GM18868 (cell line): Measurements from ENCODE around the gene OR11A1.
"Not testable (repeated sequence)": the region's sequence is repeated elsewhere in the genome, so short reads cannot be mapped to it uniquely, and the experiment has no call there.

ENCODE experiments used
- ATAC-seq: cut with Tn5 transposase; IDR thresholded peaks from one replicate; pipeline ENCODE4 v1.9.1; 2021; ENCODE audit warnings: mild to moderate bottlenecking, moderate library complexity; ENCODE audit not compliant: unreplicated experiment

OR11A1 gene

GRCh38 chr6:29479560-29479959 lies 22.7 kb upstream of the OR11A1 start:
- no peak for ATAC-seq

- ATAC-seq, result no peak
These were observed 21.9 kb upstream of the OR11A1 start for GRCh38 chr6:29478740-29479139.

- no peak for ATAC-seq
These were observed 21.1 kb upstream of the OR11A1 start for GRCh38 chr6:29477923-29478450.

GRCh38 chr6:29474996-29475395 lies 18.1 kb upstream of the OR11A1 start:
- no peak for ATAC-seq

GRCh38 chr6:29466241-29466640 lies 9.4 kb upstream of the OR11A1 start:
- no peak for ATAC-seq

- ATAC-seq, result no peak
These were observed 8.9 kb upstream of the OR11A1 start for GRCh38 chr6:29465801-29466200.

- no peak for ATAC-seq
These were observed 8.4 kb upstream of the OR11A1 start for GRCh38 chr6:29465279-29465678.

GRCh38 chr6:29462022-29462421 lies 5.2 kb upstream of the OR11A1 start:
- no peak for ATAC-seq

GRCh38 chr6:29461021-29461814 lies 4.3 kb upstream of the OR11A1 start:
- ATAC-seq, result no peak

- no peak for ATAC-seq
These were observed 5.2 kb downstream of the OR11A1 start for GRCh38 chr6:29451471-29452193.

- no peak for ATAC-seq
These were observed 9.2 kb downstream of the OR11A1 start for GRCh38 chr6:29447670-29448069.

- ATAC-seq, result not testable (repeated sequence)
These were observed 12.8 kb downstream of the OR11A1 start for GRCh38 chr6:29444031-29444430.

GRCh38 chr6:29442719-29443118 lies 14.2 kb downstream of the OR11A1 start:
- no peak for ATAC-seq

GRCh38 chr6:29439006-29439405 lies 17.9 kb downstream of the OR11A1 start, which contains the start of gene OR10C1:
Gene OR10C1, plus strand, starts transcription at chr6:29439306. Its CDS starts 710 bp downstream, at chr6:29440016.
- no peak for ATAC-seq

- ATAC-seq, result not testable (repeated sequence)
These were observed 20.1 kb downstream of the OR11A1 start for GRCh38 chr6:29436730-29437129.

GRCh38 chr6:29426654-29427053 lies 30.2 kb downstream of the OR11A1 start:
- ATAC-seq, result no peak

- no peak for ATAC-seq
These were observed 31.8 kb downstream of the OR11A1 start for GRCh38 chr6:29425075-29425474.

- no peak for ATAC-seq
These were observed 32.3 kb downstream of the OR11A1 start for GRCh38 chr6:29424575-29424974.

- no peak for ATAC-seq
These were observed 32.7 kb downstream of the OR11A1 start for GRCh38 chr6:29424168-29424567.

GRCh38 chr6:29419516-29419915 lies 37.4 kb downstream of the OR11A1 start:
- ATAC-seq, result no peak

GRCh38 chr6:29414588-29414987 lies 42.3 kb downstream of the OR11A1 start, which contains the start of gene OR12D1:
Gene OR12D1, plus strand, starts transcription at chr6:29414928.
- ATAC-seq, result no peak

- ATAC-seq, result no peak
These were observed 53.1 kb downstream of the OR11A1 start for GRCh38 chr6:29403801-29404200.
